Peyer's patch (tissue), 4 donors: ENCODE measurements around the gene SNRPD3.

Source experiments
- POLR2A ChIP-seq, 2 donors: fragments of 450-650 bp; IDR thresholded peaks; one replicate each; pipeline ENCODE4 v1.5.1; 2017; ENCODE audit warnings: antibody characterized with exemption in 2 of 2, mild to moderate bottlenecking in 2 of 2, moderate library complexity in 2 of 2
- TF ChIP-seq, protein P1 (sequence below), 6 experiments: fragments of 450-650 bp in 4 of 6; fragments of 200-600 bp in 2 of 6; sonication (generic) in 1 of 6; IDR thresholded peaks; one replicate each; pipeline ENCODE4 v1.5.1; 2017 to 2019; ENCODE audit warnings: antibody characterized with exemption in 6 of 6, mild to moderate bottlenecking in 3 of 6, moderate library complexity in 1 of 6

DNA sequence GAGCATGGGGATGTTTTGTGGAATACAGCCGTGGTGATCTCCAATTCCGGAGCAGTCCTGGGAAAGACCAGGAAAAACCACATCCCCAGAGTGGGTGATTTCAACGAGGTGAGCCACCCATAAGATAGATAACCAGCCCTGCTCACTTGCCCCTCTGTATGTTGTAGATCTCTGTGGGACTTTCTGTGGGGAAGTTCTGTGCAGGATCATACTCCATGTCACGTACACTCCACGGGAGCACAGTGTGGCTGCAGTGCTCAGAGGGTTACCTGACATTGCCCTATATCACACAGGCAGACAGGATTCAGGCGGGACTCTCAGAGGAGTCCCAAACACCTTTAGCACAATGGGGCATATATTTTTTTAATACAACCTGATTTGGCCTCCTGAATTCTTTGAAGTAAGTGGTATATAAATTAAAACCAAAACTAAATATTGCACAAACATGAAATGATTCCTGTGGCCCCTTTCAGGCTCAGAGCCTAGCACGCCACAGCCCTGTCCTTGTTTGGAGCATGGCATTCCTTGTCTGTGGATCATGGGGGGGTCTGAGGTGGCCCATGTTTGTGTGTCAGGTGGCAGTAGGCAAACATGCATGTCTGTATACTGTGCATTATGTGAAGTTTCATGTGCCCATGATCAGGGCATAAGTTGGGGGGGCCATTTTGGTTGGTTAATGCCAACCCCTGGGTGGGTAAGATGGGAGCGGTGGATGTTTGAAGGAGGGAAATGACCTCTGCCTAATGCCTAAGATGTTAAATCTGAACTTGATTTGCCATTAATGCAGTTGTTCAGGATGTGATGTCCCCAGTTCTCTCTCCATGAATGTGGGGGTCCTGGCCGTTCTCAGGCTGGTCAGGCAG, 42.2 kb upstream of the SNRPD3 start:
- TF ChIP-seq POLR2A (IDR thresholded peaks at IDR 0.05) = no peak
- TF ChIP-seq, protein P1, sequence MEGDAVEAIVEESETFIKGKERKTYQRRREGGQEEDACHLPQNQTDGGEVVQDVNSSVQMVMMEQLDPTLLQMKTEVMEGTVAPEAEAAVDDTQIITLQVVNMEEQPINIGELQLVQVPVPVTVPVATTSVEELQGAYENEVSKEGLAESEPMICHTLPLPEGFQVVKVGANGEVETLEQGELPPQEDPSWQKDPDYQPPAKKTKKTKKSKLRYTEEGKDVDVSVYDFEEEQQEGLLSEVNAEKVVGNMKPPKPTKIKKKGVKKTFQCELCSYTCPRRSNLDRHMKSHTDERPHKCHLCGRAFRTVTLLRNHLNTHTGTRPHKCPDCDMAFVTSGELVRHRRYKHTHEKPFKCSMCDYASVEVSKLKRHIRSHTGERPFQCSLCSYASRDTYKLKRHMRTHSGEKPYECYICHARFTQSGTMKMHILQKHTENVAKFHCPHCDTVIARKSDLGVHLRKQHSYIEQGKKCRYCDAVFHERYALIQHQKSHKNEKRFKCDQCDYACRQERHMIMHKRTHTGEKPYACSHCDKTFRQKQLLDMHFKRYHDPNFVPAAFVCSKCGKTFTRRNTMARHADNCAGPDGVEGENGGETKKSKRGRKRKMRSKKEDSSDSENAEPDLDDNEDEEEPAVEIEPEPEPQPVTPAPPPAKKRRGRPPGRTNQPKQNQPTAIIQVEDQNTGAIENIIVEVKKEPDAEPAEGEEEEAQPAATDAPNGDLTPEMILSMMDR (IDR thresholded peaks at IDR 0.05) = no peak
